ENCODE data around the gene CAPN10. TPM values are rescaled to one million over a fixed set of nuclear protein-coding genes. Genes with fewer than 3 reads are reported as not detected.

Gene CAPN10
- total and polyA plus RNA-seq, 2 donors (not counting 3 experiments of a cell fraction or from before 2014, with no cell fraction given) = 25.2 to 39.9 TPM

DNA sequence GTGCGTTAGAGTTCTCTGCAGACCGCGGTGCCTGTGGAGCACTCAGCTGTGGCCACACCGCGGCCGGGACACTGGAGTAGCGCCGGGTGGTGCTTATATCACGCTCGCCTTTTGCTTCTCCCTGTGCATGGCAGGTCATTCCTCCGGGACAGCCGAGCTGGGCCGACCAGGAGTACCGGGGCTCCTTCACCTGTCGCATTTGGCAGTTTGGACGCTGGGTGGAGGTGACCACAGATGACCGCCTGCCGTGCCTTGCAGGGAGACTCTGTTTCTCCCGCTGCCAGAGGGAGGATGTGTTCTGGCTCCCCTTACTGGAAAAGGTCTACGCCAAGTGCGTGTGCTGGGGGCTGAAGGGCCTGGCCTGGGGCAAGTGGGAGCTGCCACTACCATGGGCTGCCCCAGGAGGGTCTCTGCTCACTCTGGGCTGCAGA is 4.2 kb downstream of the CAPN10 start:
- no TSS peak for BruUV-seq (replicated peaks)
- CTCF ChIA-PET = no interaction called here

More for the DNA sequence above, 4.2 kb downstream of the CAPN10 start:
- Histone ChIP-seq H3K9me1 (replicated peaks; ENCODE audit: control insufficient read depth, extremely low read depth, insufficient read depth, low read length) (no peaks in the 10 kb centered on the region), H3K9me3 (replicated peaks; ENCODE audit: control insufficient read depth, insufficient read depth, low read length) (no peaks in the 10 kb centered on the region), H3K36me3 (ENCODE audit: control insufficient read depth in 2 of 2, extremely low read depth in 1 of 2, insufficient read depth in 2 of 2, low read length in 2 of 2) (peaks cover 2 to 22% of the 10 kb centered on the region in 2 experiments), H3K27me3 (ENCODE audit: control insufficient read depth in 2 of 2, insufficient read depth in 2 of 2, low read length in 2 of 2) (no peaks in the 10 kb centered on the region), H4K20me1 (replicated peaks; ENCODE audit: control insufficient read depth, extremely low read depth, insufficient read depth, low read length) (no peaks in the 10 kb centered on the region), H3K9ac (replicated peaks; ENCODE audit: extremely low read depth, insufficient read depth, low read length) (no peak overlapping the region), H2AFZ (ENCODE audit: low read depth, low read length) (no peak overlapping the region), H3K4me2 (ENCODE audit: insufficient read depth, low read length) (no peak overlapping the region), H3K4me3 (replicated peaks in 1 of 3; ENCODE audit: insufficient read depth in 1 of 3, low read depth in 1 of 3, low read length in 3 of 3) (no peak overlapping the region), H3K27ac (ENCODE audit: insufficient read depth, low read depth, low read length) (no peak overlapping the region), H3K4me1 (ENCODE audit: control insufficient read depth, extremely low read depth, insufficient read depth, low read length) (peaks cover 11% of the 10 kb centered on the region), H3K79me2 (ENCODE audit: control insufficient read depth, insufficient read depth, low read length) (peaks cover 40% of the 10 kb centered on the region)
- TF ChIP-seq MYC (IDR thresholded peaks at IDR 0.05; ENCODE audit: low read depth, low read length) (no peak), JUN (IDR thresholded peaks at IDR 0.05; ENCODE audit: borderline replicate concordance, insufficient read depth, insufficient read length, low read depth) (no peak), EZH2 (IDR thresholded peaks at IDR 0.05; ENCODE audit: borderline replicate concordance, low read depth, low read length, severe bottlenecking) (no peak), POLR2AphosphoS5 (IDR thresholded peaks at IDR 0.05; ENCODE audit: insufficient read depth, low read depth, low read length) (no peak), POLR2A (IDR thresholded peaks at IDR 0.05; ENCODE audit: low read depth, low read length) (no peak), GATA2 (IDR thresholded peaks at IDR 0.05; ENCODE audit: insufficient read depth, insufficient read length, low read depth, low read length) (no peak)
- TF ChIP-seq, protein P1, sequence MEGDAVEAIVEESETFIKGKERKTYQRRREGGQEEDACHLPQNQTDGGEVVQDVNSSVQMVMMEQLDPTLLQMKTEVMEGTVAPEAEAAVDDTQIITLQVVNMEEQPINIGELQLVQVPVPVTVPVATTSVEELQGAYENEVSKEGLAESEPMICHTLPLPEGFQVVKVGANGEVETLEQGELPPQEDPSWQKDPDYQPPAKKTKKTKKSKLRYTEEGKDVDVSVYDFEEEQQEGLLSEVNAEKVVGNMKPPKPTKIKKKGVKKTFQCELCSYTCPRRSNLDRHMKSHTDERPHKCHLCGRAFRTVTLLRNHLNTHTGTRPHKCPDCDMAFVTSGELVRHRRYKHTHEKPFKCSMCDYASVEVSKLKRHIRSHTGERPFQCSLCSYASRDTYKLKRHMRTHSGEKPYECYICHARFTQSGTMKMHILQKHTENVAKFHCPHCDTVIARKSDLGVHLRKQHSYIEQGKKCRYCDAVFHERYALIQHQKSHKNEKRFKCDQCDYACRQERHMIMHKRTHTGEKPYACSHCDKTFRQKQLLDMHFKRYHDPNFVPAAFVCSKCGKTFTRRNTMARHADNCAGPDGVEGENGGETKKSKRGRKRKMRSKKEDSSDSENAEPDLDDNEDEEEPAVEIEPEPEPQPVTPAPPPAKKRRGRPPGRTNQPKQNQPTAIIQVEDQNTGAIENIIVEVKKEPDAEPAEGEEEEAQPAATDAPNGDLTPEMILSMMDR (IDR thresholded peaks at IDR 0.05; ENCODE audit: extremely low read depth in 1 of 2, insufficient read depth in 1 of 2, low read depth in 1 of 2, low read length in 2 of 2) = no peak
- TF ChIP-seq, protein P2, sequence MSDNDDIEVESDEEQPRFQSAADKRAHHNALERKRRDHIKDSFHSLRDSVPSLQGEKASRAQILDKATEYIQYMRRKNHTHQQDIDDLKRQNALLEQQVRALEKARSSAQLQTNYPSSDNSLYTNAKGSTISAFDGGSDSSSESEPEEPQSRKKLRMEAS (IDR thresholded peaks at IDR 0.05; ENCODE audit: insufficient read depth, insufficient read length) = no peak
- intact Hi-C loops (cut with micrococcal nuclease) = no loop called here
- dilution Hi-C loops (cut with MboI; ENCODE audit: extremely low pct_ligation_motif_present, low sequenced_read_pairs) = no loop called here
- FAIRE-seq (no peak), DNase-seq (ENCODE audit: low read depth, low spot score) (no peak)
- POLR2A ChIA-PET = interaction anchor here (0.6 kb wide), 1 partner anchor 188 kb away, joined by 3 read pairs; no protein-coding TSS in a partner anchor

Data from endothelial cell of umbilical vein (primary cell).